DOHH2 (cell line): ENCODE results near the gene CCBE1.

ENCODE experiments used
- EZH2phosphoT487 ChIP-seq: fragments of 200-600 bp; sonication (generic); IDR thresholded peaks from 2 replicates; pipeline ENCODE4 v1.6.1; 2017; ENCODE audit warnings: borderline replicate concordance, mild to moderate bottlenecking, antibody characterized with exemption, low read length, moderate library complexity, mixed read lengths
- TF ChIP-seq, protein P1 (sequence below): fragments of 200-600 bp; sonication (generic); IDR thresholded peaks from one replicate; pipeline ENCODE4 v1.5.1; 2014; ENCODE audit warnings: antibody characterized with exemption, mild to moderate bottlenecking, low read depth, low read length; ENCODE audit not compliant: poor library complexity, severe bottlenecking

DNA sequence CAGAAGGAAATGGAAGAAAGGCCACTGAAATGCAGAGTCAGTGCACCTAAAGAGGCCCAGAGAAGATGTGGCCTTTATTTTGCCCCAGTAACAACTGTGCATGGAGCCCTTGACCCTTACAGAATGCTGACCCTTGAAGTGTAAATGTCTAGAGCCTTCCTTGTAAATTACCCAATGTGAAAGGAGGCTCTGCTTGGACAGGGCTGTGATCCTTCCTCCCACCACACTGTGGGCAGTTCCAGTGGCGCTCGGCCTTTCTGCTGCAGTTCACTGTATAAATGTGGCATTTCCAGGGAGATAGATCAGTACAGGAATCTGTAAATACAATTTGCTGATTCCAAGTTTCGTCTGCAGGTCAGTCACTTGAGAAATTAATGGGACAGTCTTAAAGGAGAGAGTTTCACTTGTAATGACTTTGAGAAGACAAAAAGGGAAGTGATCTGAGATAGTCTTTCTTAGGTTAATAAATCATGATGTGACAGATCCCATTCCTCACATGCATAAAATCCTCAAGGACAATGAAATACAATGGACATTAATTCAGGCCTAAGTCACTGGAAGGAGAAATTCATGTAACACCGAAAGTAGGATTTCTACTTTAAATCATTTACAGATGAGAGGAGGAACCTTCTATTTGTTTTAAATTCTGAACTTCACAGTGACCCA lies 204.3 kb downstream of the CCBE1 start:
- TF ChIP-seq, protein P1, sequence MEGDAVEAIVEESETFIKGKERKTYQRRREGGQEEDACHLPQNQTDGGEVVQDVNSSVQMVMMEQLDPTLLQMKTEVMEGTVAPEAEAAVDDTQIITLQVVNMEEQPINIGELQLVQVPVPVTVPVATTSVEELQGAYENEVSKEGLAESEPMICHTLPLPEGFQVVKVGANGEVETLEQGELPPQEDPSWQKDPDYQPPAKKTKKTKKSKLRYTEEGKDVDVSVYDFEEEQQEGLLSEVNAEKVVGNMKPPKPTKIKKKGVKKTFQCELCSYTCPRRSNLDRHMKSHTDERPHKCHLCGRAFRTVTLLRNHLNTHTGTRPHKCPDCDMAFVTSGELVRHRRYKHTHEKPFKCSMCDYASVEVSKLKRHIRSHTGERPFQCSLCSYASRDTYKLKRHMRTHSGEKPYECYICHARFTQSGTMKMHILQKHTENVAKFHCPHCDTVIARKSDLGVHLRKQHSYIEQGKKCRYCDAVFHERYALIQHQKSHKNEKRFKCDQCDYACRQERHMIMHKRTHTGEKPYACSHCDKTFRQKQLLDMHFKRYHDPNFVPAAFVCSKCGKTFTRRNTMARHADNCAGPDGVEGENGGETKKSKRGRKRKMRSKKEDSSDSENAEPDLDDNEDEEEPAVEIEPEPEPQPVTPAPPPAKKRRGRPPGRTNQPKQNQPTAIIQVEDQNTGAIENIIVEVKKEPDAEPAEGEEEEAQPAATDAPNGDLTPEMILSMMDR: no peak
- TF ChIP-seq EZH2phosphoT487: no peak
